Fibroblast of skin of scalp (primary cell): ENCODE data around the gene CCR2.

Experiments used
- DNase-seq: peaks from one replicate; pipeline ENCODE4 v3.0.0-alpha.2; 2013

The CCR2 gene

DNA sequence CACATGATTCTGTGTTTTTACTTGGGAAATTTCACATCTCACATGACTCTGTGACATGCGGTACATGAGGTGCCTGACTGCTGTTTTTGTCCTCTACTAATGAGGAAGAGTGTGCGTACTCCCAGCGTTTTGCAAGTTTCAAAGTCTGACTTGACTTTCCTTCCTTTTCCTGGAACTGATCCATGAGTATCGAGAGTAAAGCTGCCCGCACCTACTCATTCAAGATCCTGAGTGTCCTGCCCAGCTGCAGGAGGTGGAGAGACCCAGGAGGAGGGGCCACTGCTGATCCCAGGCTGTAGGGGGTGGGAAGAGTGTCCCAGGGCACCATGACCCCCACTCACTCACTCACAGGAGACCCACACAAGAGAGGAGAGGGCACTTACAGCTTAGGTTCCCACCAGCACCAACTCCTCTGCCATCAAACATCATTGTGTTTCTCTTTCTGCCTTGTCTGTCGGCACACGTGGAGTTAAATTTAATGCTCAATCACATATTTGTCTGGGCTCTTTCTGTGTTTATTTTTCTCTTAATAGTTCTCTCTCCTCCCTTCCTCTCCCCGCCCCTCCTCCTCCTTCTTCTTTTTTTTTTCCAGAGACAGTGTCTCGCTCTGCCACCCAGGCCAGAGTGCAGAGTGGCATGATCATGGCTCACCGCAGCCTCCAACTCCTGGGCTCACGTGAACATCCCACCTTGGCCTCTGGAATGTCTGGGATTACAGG is 51.5 kb downstream of the CCR2 start:
- DNase-seq, result no peak

GRCh38 chr3:46406443-46406787 is 52.5 kb downstream of the CCR2 start:
- DNase-seq, result no peak

DNA sequence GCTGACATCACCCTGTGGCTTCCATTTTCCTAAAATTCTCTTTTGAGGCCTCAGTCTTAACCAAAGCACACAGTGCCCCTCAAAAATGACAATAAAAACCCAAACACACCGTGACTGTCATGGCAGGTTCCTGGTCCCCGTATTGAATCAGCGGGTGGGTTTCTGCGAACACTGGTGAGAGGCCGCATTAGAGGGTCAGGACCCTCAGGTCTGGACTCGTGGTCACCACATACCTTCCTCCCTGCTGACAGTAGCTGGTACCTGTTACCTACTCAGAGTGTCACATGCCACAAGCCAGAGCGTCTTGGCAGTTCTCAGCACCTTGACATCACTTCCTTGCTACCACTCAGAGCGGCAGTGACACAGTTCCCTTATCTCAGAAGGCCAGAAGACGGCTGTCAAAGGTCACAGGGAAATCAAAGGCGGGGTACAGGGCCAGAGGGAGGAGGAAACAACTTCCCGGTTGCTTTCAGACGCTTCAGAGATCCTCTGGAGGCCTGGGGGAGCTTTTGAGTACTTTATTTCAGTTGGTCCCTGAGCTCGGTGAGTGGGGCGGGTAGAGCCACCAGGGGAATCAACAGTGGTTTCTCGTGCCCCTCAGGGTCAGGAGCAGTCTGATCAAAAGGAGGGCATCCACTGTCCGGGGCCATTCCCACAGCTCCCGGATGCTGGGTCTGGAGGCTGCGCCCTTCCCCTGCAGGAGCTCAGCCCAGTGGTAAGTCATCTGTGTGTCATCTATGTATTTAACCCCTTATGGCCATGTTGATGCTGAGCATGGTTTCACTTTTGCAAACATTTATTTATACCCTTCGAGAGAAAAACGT is 53.1 kb downstream of the CCR2 start, which contains the start of the genes CCR5AS and CCRL2:
TSS of gene CCR5AS (minus strand) at position 279 of the 824 bp plus-strand sequence.
TSS of gene CCRL2 (plus strand) at position 472 of the 824 bp plus-strand sequence. CDS start 821 bp downstream, outside the sequence.
- peak; percentile 58 for DNase-seq

- no peak for DNase-seq
These were observed 54.1 kb downstream of the CCR2 start for GRCh38 chr3:46407970-46408369.

- DNase-seq, result no peak
These were observed 54.9 kb downstream of the CCR2 start for GRCh38 chr3:46408853-46409252.

GRCh38 chr3:46409739-46410489 is 56.0 kb downstream of the CCR2 start:
- no peak for DNase-seq
